Cardiac fibroblast (primary cell): ENCODE results near the gene TCTN1.

Source experiments
- DNase-seq, 2 donors: peaks; one replicate each; pipeline versions ENCODE4 v3.0.0 to v3.0.0-alpha.2; 2010; ENCODE audit warnings: low read depth in 2 of 2
- H3K4me3 ChIP-seq, 2 donors: replicated peaks in 1 of 2; 1 replicate in 1 of 2; 2 replicates in 1 of 2; pipeline ENCODE4 v1.5.1; 2011; ENCODE audit warnings: low read depth in 2 of 2, low read length in 2 of 2, mild to moderate bottlenecking in 2 of 2, moderate library complexity in 1 of 2
- TF ChIP-seq, protein P1 (sequence below): IDR thresholded peaks from one replicate; pipeline ENCODE4 v1.5.1; 2011; ENCODE audit warnings: low read depth, mild to moderate bottlenecking, low read length, inconsistent platforms

The TCTN1 gene

DNA sequence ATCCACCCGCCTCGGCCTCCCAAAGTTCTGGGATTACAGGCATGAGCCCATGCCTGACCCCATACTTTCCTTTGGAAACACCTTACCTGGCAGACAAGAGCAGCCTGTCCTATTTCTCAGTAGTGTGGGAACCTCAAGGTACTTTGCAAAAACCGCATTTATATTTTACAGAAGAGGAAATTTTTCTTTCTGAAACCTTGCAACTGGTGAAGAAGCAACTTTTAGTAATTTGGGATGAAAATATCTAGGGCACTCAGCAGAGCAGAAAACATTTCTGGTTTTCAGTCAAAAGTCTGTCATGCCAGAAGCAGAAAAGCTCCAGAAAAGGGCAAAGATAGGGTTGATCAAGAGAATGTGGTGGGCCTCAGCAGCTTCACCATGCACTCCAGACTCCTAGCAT, 53.7 kb downstream of the TCTN1 start:
- TF ChIP-seq, protein P1, sequence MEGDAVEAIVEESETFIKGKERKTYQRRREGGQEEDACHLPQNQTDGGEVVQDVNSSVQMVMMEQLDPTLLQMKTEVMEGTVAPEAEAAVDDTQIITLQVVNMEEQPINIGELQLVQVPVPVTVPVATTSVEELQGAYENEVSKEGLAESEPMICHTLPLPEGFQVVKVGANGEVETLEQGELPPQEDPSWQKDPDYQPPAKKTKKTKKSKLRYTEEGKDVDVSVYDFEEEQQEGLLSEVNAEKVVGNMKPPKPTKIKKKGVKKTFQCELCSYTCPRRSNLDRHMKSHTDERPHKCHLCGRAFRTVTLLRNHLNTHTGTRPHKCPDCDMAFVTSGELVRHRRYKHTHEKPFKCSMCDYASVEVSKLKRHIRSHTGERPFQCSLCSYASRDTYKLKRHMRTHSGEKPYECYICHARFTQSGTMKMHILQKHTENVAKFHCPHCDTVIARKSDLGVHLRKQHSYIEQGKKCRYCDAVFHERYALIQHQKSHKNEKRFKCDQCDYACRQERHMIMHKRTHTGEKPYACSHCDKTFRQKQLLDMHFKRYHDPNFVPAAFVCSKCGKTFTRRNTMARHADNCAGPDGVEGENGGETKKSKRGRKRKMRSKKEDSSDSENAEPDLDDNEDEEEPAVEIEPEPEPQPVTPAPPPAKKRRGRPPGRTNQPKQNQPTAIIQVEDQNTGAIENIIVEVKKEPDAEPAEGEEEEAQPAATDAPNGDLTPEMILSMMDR, result no peak
- DNase-seq, result no peak
- H3K4me3 ChIP-seq, result no peak overlapping the region

DNA sequence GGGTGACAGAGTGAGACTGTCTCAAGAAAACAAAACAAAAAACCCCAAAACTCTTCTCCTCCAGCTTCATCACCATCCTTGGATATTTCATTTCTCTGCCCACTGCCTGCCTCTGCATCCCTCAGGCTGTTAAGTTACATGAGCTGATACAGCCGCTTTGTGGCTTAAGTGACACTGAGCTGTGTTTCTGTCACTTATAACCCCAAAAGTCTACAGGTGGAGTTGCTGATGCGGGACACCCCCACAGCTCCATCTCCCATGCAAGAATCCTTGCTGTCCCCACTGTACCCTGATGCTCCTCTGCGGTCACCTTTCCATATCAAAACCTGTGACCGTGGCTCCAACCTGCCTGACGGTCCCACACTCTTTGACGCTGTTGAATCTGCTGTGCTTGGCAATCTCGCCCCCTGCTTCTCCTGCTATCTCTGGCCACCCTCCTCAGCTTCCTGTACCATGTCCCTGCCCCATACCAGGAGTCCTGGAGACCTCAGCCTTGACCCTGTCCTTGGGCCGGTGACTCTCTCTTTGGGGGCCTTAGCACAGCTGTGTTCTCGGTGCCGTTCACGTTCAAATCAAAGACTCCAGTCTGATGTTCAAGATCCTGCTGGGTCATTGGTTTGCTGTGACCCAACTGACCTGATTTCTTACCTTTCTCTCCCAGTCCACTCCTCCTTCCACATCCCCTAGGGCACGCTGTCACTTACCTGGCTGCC, 54.7 kb downstream of the TCTN1 start:
- no peak overlapping the region for H3K4me3 ChIP-seq
- DNase-seq, result no peak
- TF ChIP-seq, protein P1, result no peak

DNA sequence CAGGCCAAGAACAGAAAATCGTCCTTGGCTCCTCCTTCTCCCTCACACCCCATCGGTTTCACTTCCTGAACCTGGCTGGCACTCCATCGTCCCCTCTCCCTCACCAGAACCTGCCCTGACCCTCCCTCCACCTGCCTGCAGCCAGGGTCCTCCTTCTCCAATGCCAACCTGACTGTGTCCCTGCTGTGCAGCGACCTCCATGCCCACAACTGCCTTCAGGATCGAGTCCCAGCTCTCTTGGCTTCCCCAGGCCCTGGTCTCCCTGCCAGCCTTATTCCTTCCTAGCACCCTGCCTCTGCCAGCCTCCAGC, 55.2 kb downstream of the TCTN1 start:
- TF ChIP-seq, protein P1, result no peak
- DNase-seq, result no peak
- no peak overlapping the region for H3K4me3 ChIP-seq

DNA sequence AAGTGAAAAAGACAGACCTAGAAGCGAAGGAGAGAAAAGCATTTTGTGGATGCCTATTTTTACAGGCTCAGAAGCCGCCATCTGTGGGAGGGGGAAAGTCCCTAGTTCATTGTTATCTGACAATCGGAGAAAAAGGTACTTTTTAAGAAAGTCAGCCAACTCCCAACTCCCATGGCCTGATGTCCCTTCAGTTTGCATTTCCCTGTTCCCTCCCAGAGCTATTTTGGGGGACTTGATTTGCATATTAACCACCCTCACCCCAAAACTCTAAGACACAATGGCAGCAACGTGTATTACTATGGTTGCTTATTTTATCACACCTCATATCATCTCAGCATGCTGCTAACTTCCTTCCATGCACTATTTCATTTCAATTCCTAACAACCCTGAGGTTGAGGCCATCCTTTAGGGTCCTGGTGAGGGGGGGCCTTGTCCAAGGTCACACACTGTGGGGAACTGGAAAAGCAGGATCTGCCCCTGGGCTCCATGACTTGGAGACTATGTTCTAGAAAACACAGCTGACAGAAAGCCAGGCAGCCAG, 56.3 kb downstream of the TCTN1 start:
- DNase-seq, result no peak
- TF ChIP-seq, protein P1, result no peak
- H3K4me3 ChIP-seq, result no peak overlapping the region

DNA sequence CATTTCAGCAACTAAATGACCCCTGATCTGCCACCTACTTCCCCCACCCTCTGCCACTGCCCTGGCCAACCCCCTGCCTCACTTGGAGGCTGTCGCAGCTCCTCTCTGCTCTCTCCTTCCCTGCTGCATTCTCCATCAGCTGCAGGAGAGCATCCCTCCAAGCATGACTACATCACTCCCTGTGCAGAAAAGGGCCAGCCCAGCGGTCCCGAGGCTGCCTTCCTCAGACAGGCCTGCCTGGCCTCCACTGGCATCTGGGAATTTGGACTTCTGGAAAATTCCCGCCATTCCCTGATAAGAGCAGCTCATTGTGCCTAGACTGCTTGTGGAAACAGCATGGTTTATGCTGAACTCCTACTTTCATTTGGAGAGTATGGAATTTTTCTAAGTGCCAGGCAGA, 62.2 kb downstream of the TCTN1 start:
- TF ChIP-seq, protein P1, result no peak
- no peak for DNase-seq
- no peak overlapping the region for H3K4me3 ChIP-seq

DNA sequence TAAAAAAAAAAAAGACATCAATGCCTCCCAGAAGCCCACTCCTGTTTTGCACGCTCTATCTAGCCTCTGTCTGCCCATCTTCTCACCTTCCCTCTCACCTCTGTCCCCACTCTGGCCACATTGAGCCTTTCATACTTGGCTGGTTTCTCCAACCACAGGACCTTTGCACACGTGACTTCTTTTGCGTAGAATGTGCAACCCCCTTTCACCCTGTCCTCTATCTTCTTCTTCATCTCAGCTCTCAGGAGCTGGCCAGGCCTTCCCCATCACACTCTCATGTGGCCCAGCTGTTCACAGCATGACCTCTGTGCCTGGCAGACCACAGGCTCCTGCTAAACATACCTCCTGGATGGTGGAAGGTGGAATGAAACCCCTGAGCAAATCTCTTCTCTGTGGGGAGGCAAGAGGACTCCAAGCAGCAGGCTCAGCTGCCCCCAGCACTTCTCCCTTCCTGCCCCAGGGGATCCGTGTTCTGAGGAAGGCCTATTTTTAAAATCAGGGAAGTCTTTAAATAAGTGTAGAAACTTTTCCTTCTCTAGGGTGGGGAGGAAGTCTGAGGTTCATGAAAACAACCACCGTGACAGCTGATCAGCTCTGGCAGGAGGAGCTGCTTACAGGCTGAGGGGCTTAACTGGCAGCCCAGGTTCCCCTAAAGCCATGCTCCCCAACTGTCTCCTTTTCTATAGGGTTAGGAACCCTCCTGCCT, 63.4 kb downstream of the TCTN1 start:
- H3K4me3 ChIP-seq, result no peak overlapping the region
- TF ChIP-seq, protein P1, result no peak
- DNase-seq, result no peak
